Measurements from ENCODE around the gene YES1. TPM values are rescaled to one million over a fixed set of nuclear protein-coding genes. Genes with fewer than 3 reads are reported as not detected.
"Not testable (repeated sequence)": the region's sequence is repeated elsewhere in the genome, so short reads cannot be mapped to it uniquely, and the experiment has no call there.

YES1 gene
- polyA plus RNA-seq, 1 donor from 2014 or later, result 12.0 TPM

- no peaks in the 10 kb centered on the region for H3K27me3 ChIP-seq (ENCODE audit: insufficient read depth, low read depth, low read length)
These were observed 35.0 kb downstream of the YES1 start for GRCh38 chr18:777021-777420.

GRCh38 chr18:776044-776443 lies 36.0 kb downstream of the YES1 start:
- H3K27me3 ChIP-seq (ENCODE audit: insufficient read depth, low read depth, low read length); H3K9ac ChIP-seq (ENCODE audit: low read length); H3K9me2 ChIP-seq (ENCODE audit: insufficient read depth, low read length); H3K36me3 ChIP-seq (ENCODE audit: insufficient read depth, low read length); H3K27ac ChIP-seq (ENCODE audit: low read length); H3K79me2 ChIP-seq (replicated peaks; ENCODE audit: insufficient read depth, low read length); H3K4me2 ChIP-seq (ENCODE audit: low read length); H4K20me1 ChIP-seq (ENCODE audit: insufficient read depth); H2AFZ ChIP-seq (ENCODE audit: low read depth, low read length); H3K9me3 ChIP-seq (ENCODE audit: low read length); H3K4me3 ChIP-seq (ENCODE audit: low read length); H3F3A ChIP-seq (ENCODE audit: insufficient read depth, low read length, poor library complexity, severe bottlenecking): not testable (repeated sequence)

More at GRCh38 chr18:777021-777420, 35.0 kb downstream of the YES1 start:
- Histone ChIP-seq H3K27ac (ENCODE audit: low read length) (no peak overlapping the region), H2AFZ (ENCODE audit: low read depth, low read length) (no peak overlapping the region), H3K4me3 (ENCODE audit: low read length) (no peak overlapping the region), H3F3A (ENCODE audit: insufficient read depth, low read length, poor library complexity, severe bottlenecking) (no peaks in the 10 kb centered on the region), H3K4me2 (ENCODE audit: low read length) (no peak overlapping the region), H3K79me2 (replicated peaks; ENCODE audit: insufficient read depth, low read length) (no peaks in the 10 kb centered on the region), H3K9me2 (ENCODE audit: insufficient read depth, low read length) (no peaks in the 10 kb centered on the region), H3K9ac (ENCODE audit: low read length) (no peak overlapping the region), H4K20me1 (ENCODE audit: insufficient read depth) (no peaks in the 10 kb centered on the region), H3K9me3 (ENCODE audit: low read length) (no peaks in the 10 kb centered on the region), H3K36me3 (ENCODE audit: insufficient read depth, low read length) (no peaks in the 10 kb centered on the region)
- no peak for TF ChIP-seq SMC3 (conservative IDR thresholded peaks at IDR 0.05; ENCODE audit: poor library complexity)
- TF ChIP-seq TAF1 (IDR thresholded peaks at IDR 0.05; ENCODE audit: low read depth), result no peak
- TF ChIP-seq RAD21 (conservative IDR thresholded peaks at IDR 0.05), result no peak
- no peak for TF ChIP-seq POLR2AphosphoS5 (IDR thresholded peaks at IDR 0.05)
- no peak for TF ChIP-seq REST (IDR thresholded peaks at IDR 0.05; ENCODE audit: borderline replicate concordance)
- no peak for TF ChIP-seq EP300 (conservative IDR thresholded peaks at IDR 0.05; ENCODE audit: poor library complexity, severe bottlenecking)
- no peak for TF ChIP-seq EZH2 (IDR thresholded peaks at IDR 0.05; ENCODE audit: borderline replicate concordance, insufficient read depth, low read length, poor library complexity, severe bottlenecking)
- TF ChIP-seq CTCF (IDR thresholded peaks at IDR 0.05; ENCODE audit: poor library complexity, severe bottlenecking), result no peak
- no peak for TF ChIP-seq MXI1 (conservative IDR thresholded peaks at IDR 0.05; ENCODE audit: poor library complexity, severe bottlenecking)

GRCh38 chr18:774811-775210 lies 37.2 kb downstream of the YES1 start:
- H3F3A ChIP-seq (ENCODE audit: insufficient read depth, low read length, poor library complexity, severe bottlenecking), result no peaks in the 10 kb centered on the region
- no peaks in the 10 kb centered on the region for H3K36me3 ChIP-seq (ENCODE audit: insufficient read depth, low read length)
- TF ChIP-seq CTCF (IDR thresholded peaks at IDR 0.05; ENCODE audit: poor library complexity, severe bottlenecking) (no peak), TAF1 (IDR thresholded peaks at IDR 0.05; ENCODE audit: low read depth) (no peak), MXI1 (conservative IDR thresholded peaks at IDR 0.05; ENCODE audit: poor library complexity, severe bottlenecking) (no peak), REST (IDR thresholded peaks at IDR 0.05; ENCODE audit: borderline replicate concordance) (no peak), SMC3 (conservative IDR thresholded peaks at IDR 0.05; ENCODE audit: poor library complexity) (no peak), EZH2 (IDR thresholded peaks at IDR 0.05; ENCODE audit: borderline replicate concordance, insufficient read depth, low read length, poor library complexity, severe bottlenecking) (no peak), EP300 (conservative IDR thresholded peaks at IDR 0.05; ENCODE audit: poor library complexity, severe bottlenecking) (no peak)
- H3K27me3 ChIP-seq (ENCODE audit: insufficient read depth, low read depth, low read length), result no peaks in the 10 kb centered on the region
- no peaks in the 10 kb centered on the region for H3K9me2 ChIP-seq (ENCODE audit: insufficient read depth, low read length)
- H3K9ac ChIP-seq (ENCODE audit: low read length), result no peak overlapping the region
- H3K27ac ChIP-seq (ENCODE audit: low read length), result no peak overlapping the region
- H3K79me2 ChIP-seq (replicated peaks; ENCODE audit: insufficient read depth, low read length), result no peaks in the 10 kb centered on the region
- no peak overlapping the region for H2AFZ ChIP-seq (ENCODE audit: low read depth, low read length)
- H3K4me3 ChIP-seq (ENCODE audit: low read length), result no peak overlapping the region
- no peak overlapping the region for H3K4me2 ChIP-seq (ENCODE audit: low read length)
- H3K9me3 ChIP-seq (ENCODE audit: low read length), result no peaks in the 10 kb centered on the region
- H4K20me1 ChIP-seq (ENCODE audit: insufficient read depth), result no peaks in the 10 kb centered on the region

All from neural cell (in vitro differentiated cells).